GM06990 (cell line): Measurements from ENCODE around the gene STAG2.

Source experiments
- DNase-seq: peaks from one replicate; pipeline ENCODE4 v3.0.0-alpha.2; 2011; ENCODE audit not compliant: insufficient read length; ENCODE audit errors: extremely low read depth
- H3K27me3 ChIP-seq: replicated peaks from 2 replicates; pipeline ENCODE4 v1.6.0; 2011; ENCODE audit warnings: low read length; ENCODE audit not compliant: control insufficient read depth, insufficient read depth
- H3K36me3 ChIP-seq: 2 replicates; pipeline ENCODE4 v1.5.1; 2011; ENCODE audit warnings: low read length; ENCODE audit not compliant: control insufficient read depth, insufficient read depth
- H3K4me3 ChIP-seq: replicated peaks from 2 replicates; pipeline ENCODE4 v1.5.1; 2011; ENCODE audit warnings: low read depth, mild to moderate bottlenecking, control low read depth, low read length
- CTCF ChIP-seq: IDR thresholded peaks from 2 replicates; pipeline ENCODE4 v1.5.1; 2011; ENCODE audit warnings: low read length, control low read depth, mild to moderate bottlenecking, inconsistent platforms; ENCODE audit not compliant: insufficient read depth, poor library complexity, severe bottlenecking

STAG2 gene

GRCh38 chrX:123976706-123977316, 15.3 kb downstream of the STAG2 start:
- Histone ChIP-seq H3K4me3 (no peak overlapping the region), H3K27me3 (no peaks in the 10 kb centered on the region), H3K36me3 (no peaks in the 10 kb centered on the region)
- TF ChIP-seq CTCF = no peak
- DNase-seq = no peak

GRCh38 chrX:123983240-123983639, 21.7 kb downstream of the STAG2 start:
- Histone ChIP-seq H3K27me3 (no peaks in the 10 kb centered on the region), H3K36me3 (no peaks in the 10 kb centered on the region), H3K4me3 (no peak overlapping the region)
- TF ChIP-seq CTCF = no peak
- DNase-seq = no peak

- Histone ChIP-seq H3K4me3 (no peak overlapping the region), H3K27me3 (no peaks in the 10 kb centered on the region), H3K36me3 (no peaks in the 10 kb centered on the region)
- no peak for TF ChIP-seq CTCF
- no peak for DNase-seq
Measured at GRCh38 chrX:123986377-123986776, 24.9 kb downstream of the STAG2 start.

- Histone ChIP-seq H3K36me3 (no peaks in the 10 kb centered on the region), H3K4me3 (no peak overlapping the region), H3K27me3 (no peaks in the 10 kb centered on the region)
- no peak for DNase-seq
- TF ChIP-seq CTCF = no peak
Measured at GRCh38 chrX:123988423-123989111, 27.1 kb downstream of the STAG2 start.

GRCh38 chrX:123989235-123989634, 27.7 kb downstream of the STAG2 start:
- DNase-seq = no peak
- Histone ChIP-seq H3K36me3 (no peaks in the 10 kb centered on the region), H3K4me3 (no peak overlapping the region), H3K27me3 (no peaks in the 10 kb centered on the region)
- TF ChIP-seq CTCF = no peak
